OCI-M1 (cell line): ENCODE measurements around the gene HOXA4.

Experiments
- DNase-seq: peaks from one replicate; lab custom pipeline; 2025; lab: John Stamatoyannopoulos, UW

Gene HOXA4

DNA sequence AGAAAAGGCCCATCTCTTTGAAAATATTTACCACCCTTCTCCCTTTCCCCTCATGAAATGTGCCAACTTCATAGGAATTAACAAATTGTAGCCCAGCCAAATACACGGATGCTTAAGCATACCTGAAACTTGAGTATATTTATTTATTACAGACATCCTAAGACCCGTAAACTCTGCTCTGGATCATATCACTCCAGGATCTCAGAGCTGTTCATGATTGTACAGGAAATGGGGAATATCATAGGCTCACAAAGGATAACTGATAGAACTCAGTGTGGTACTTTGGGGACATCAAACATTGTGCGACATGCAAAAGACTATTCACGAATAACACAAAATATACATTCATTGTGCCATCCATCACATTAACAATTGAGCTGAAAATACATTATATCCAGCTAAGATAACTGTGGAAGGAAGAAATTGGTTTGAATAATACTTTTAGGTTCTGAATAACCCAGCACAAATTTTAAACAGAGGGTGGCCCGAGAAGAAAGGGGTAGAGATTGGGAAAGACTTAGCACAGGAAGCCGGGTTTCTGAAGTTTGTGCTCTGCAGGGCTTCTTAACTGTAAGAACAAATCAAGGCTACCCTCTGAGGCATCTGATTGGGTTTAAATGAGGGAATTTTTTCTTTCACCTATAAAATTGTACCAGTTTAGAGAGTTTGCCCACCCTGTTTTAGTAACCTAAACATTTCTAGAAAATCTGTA lies 37.2 kb downstream of the HOXA4 start:
- DNase-seq = no peak

DNA sequence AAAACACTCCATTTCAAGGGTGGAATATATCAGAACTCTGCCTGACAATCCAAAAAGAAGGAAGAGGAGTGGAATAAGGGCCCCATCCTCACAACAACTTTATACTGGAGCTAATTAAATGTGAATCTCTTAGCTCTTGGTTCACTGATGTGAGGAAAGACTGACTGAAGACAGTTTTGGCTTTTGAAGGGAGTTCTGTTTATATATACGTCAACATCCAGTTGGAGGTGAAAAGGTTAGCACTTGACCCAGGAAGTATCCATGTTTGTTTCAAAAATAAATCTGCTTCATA lies 37.8 kb downstream of the HOXA4 start:
- no peak for DNase-seq

DNA sequence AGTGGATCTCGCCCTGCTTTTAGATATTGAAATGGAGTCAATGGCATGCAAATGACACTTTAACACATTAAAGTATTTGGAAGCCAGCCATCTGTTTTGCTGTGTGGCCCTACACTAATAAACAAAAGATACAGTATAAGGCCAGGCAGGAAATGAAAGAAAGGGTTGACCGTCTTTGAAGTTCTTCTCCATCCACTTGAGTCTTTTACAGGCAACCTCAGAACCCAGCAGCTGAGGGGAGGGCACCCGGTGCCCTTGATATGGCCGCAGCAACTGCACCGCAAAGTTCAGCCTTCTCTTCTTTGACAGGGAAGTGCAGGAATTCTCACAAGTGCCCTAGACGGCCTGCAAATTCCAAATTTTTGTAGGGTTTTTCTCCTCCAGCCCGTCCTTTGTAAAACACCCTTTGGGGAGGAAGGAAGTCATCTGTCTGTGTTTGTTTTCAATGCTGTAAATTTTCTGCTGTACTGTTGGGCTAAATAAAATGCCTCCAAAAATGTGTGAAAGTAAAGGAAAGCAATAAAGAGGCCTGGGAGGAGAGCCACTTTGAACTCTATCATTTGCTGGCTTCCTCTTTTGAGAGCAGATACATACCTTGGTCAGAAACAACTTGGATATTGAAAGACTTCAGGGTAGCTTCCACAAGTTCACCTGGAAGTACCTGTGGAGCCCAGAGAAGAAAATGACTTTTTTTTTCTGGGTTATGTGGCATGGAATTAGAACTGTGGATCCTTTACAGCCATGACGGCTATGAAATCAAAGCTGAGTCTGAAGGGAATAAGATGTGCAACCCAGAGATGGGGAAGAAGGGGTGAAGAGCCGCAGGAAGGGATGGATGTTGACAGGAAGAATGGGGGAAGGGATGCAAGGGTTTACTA lies 38.4 kb downstream of the HOXA4 start:
- DNase-seq = no peak

DNA sequence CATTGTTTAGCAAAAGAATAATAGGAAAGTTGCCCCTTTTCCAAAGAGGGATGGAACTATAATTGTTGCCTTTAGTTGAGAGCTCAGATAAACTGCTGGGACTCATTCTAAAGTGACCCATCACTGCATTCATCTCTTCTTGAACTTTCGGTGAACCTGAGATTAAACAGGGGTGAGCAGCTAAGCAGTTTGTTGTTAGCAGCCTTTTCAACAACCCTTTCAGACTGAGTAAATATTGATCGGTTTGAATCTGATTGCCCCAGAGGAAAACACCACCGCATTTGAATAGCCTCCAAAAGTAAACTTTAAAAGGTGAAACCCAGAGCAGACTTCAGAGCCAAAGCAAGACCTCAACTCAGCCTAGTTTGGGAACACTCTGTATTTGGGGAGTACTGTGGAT lies 39.5 kb downstream of the HOXA4 start:
- DNase-seq = no peak

DNA sequence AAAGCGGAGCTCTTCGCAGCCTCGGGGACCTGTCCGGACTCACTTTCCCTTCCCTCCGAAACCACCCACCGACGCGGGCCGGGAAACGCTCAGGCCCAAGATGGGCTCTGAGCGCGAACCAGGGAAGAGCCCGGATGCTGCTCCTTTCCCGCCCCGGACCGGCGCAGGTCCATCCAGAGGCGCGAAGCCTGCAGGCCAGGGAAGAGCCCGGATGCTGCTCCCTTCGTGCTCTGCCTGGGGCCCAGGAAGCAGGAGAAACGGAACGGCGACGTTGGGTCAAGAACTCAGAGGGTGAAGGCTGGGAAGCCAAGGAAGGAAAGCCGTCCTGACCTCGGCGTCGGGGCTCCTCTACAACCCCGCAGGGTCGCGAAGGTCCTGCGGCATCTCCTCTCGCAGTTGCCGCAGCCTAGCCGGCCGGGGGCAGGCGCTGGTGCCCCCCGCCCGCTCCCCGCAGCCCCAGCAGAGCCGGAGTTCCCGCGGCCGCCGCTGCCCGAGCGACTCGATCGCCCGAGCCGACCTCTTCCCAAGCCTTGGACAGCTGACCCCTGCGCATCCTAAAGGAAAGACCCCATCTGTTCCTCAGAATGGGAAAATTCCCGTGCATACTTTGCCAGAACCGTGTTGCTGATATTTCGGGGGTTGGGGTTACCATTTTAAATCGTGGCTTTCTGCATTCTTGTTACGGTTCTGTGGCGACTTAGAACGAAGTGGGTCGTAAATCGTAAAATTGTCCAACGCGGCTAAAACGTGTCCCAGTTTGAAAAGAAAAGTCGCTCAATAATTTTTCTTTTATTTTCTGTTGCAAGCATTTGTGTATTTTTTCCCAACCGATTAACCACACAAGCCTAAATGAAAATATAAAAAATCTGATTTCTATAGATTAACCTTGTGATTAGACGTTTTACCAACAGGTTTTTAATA lies 42.3 kb downstream of the HOXA4 start:
- DNase-seq = no peak

DNA sequence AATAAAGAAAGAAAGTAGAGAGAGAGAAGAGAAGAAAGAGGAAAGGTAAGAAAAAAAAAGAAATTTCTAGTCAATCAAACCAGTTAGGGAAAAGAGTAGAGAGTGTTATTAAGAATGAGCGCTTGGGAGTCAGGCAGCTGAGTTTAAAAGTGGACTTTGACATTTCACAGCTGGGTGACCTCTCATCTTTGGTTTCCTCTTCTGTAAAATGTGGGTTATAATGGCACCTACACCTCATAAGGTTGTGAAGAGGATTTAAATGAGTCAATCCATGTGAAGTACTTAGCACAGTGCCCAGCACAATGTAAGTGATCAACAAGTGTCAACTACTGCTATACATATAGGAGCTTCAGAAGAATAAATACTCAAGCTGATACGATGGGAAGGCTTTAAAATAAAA lies 46.9 kb downstream of the HOXA4 start:
- no peak for DNase-seq

DNA sequence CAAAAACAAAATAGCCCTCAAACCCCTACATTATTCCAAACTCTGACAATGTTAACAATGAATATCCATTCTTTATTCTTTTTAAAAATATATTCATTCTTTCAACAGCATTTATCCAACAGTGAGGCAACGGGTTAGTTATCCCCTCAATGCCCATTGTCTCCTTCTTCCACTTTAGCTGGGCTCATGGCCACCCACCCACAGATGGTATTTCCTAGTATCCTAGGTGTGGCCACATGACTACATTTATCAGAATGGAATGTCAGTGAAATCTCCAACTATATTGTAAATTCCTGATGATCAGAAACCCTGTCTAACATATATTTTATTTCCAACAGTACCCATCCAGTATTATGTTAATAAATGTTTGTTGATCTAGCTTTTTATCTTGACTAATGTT lies 48.4 kb downstream of the HOXA4 start:
- DNase-seq = no peak

DNA sequence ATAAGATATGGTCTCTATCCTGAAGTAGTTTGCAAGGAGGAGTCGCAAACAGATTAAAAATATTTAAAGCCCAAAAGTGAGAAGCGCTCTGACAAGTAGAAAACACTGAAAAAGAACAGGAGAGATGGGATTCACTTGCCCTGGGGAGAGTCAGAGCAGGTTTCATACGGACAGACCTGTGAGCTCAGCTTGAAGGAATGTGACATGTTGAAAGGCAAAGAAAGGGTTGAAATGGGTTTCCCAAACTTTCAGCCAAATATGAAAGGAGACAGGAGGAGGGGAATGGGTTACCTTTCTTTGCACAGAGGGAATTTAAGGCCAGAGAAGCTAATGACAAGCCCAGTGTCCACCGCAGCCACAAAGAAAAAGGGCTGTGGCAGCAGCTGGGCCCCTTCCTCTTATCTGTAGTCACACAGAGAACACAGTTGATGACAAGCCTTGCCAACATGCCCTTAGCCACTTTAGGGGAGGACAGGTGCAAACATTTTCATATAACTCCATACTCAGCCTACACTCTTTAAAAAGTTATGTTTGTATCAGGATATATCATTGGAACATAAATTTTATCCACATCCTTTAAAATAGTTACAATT lies 49.6 kb downstream of the HOXA4 start:
- DNase-seq = peak; percentile 74

DNA sequence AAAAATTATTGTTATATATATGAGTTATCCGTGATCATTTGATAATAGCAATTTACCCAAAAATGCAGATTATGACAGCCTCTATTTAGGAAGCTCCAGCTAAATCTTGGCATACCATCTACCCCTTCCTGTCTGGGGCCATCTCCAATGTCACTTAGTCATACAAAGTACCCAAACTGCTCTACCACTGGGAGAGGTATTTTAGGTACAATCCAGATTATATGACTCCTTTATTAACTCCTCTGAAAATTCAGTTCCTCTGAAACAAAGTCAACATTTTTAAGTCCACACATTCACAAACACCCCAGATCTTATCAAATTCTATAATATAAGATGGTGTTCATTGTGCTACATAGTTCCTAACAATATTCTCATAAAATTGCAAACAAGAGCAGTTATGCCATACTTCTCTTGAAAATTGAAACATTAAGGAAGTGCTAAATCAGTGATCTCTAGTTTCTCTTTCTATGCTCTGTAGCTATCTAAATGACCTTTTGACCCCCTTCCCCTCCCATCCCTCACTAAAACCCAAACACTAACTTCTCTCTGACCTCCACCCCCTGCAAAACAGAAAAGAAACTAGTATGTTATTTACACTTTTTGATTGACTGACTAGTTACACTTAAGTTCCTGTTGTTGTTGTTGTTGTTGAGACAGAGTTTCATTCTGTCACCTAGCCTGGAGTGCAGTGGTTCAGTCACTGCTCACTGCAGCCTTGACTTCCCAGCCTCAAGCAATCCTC lies 51.2 kb downstream of the HOXA4 start:
- DNase-seq = peak; percentile 57

DNA sequence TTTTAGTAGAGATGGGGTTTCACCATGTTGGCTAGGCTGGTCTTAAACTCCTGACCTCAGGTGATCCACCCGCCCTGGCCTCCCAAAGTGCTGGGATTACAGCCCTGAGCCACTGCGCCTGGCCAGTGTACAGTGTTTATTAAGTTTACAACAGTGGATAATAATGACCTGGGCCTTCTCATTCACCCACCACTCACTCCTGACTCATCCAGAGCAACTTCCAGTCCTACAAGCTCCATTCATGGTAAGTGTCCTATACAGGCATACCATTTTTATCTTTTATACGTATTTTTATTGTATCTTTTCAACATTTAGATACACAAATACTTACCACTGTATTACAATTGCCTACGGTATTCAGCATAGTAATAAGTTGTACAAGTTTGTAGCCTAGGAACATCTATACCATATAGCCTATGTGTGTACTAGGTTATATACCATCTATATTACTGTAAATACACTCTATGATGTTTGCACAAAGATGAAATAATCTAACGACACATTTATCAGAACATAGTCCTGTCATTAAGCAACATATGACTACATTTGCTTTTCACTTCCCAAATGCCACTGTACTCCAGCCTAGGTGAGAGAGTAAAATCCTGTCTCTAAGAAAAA lies 51.8 kb downstream of the HOXA4 start:
- no peak for DNase-seq
